ENCODE measurements around the gene NTM.
"Not testable (repeated sequence)": the region's sequence is repeated elsewhere in the genome, so short reads cannot be mapped to it uniquely, and the experiment has no call there.

The NTM gene

DNA sequence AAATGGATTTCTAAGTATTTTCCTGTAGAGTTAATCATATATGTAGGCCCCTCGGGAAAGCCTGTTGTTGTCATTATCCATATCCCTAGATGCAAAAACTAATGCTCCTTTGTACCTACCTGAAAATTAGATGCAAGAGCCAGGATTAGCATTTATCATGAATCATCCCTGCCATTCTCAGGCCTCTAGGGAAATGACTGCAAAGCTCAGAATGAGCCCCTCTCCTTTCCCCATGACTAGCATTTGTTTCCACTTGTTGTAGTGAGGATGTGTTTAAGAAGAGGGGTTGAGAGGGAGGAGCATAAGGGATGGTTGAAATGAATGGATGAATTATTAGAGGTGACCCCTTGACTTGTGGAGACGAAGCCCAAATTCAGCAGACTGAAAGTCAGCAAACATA is 537.9 kb downstream of the NTM start:
- no peak for DNase-seq

DNA sequence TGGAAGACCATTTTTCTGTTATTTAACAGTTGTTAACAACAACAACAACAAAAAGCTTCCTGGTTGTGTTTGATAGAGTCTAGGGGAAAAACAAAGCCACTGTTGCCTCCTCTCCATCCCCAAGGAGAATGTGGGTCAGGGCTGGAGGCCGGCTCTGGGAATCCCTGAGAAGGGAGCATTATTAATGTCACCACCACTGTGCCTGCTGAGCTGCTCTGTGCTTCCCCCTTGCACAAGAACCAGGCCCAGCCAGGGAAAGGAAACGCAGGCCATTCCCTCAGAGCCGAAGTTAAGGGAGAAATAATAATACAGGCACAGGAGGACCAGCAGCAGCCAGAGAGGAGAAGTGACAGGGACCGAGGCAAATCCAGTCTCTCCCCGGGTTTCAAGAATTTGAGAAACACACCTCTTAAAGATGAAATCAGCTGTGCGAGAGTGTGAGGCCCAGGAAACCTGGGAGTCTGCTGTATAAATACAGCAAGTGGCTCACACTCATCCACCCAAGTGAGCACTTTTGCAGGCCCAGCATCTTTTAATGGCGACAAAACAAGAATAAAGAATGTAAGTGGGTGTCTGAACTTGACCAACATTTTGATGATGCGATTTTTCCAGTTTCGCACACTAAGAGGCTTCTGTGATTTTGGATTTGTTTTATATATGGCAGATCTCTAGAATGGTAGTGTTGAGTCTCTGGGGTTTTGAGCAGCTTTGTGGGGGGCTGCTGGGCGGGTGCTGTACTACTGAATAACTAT is 539.2 kb downstream of the NTM start:
- DNase-seq, result no peak

DNA sequence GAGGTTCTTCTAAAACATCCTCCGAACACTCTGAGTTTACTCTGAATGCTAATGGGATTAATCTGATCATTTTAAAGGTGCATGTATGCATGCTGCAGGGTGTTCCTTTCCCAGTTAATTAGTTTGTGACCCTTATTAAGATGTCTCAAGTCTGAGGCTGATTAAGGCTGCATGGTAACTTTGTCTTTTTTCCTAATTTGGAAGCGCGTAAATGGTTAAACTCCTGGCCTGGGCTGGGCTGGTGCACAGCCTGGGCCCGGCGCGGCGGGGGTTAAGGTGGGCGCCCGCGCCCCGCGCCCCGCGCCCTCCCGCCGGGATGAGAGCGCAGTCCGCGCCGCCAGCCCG is 539.7 kb downstream of the NTM start:
- DNase-seq, result no peak

DNA sequence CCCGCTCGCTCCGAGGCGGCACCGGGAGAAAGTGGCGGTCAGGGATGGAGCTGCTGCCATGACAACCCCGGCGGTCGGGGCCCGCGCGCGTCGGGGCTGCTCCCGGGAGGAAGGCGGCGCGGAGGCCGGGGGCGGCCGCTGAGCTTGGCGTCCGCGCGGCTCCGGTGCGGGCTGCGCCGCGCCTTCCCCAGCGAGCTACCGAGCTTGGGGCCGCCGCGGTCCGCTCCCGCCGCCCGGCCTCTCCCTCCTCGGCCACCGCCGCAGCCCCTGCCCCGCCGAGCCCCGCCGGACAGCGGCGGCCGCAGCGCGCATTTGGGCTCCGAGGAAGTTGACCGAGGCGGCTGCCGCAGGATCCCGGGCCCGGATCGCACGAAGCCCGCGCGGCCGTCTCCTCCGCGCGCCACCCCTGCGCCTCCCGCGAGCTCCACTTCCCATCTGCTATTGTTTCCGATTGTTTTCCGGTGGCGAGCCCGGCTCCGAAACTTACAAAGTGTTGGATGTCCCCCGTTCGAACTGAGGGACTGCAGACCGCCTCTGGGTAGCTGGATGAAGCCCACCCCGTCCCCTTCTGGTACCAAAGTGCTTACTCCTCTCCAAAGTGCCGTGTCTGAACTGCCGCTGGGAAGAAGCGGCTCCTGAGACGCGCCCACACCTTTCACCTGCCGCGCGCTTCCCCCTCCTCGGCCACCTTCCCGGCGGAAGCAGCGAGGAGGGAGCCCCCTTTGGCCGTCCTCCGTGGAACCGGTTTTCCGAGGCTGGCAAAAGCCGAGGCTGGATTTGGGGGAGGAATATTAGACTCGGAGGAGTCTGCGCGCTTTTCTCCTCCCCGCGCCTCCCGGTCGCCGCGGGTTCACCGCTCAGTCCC is 540.3 kb downstream of the NTM start:
- no peak for DNase-seq

DNA sequence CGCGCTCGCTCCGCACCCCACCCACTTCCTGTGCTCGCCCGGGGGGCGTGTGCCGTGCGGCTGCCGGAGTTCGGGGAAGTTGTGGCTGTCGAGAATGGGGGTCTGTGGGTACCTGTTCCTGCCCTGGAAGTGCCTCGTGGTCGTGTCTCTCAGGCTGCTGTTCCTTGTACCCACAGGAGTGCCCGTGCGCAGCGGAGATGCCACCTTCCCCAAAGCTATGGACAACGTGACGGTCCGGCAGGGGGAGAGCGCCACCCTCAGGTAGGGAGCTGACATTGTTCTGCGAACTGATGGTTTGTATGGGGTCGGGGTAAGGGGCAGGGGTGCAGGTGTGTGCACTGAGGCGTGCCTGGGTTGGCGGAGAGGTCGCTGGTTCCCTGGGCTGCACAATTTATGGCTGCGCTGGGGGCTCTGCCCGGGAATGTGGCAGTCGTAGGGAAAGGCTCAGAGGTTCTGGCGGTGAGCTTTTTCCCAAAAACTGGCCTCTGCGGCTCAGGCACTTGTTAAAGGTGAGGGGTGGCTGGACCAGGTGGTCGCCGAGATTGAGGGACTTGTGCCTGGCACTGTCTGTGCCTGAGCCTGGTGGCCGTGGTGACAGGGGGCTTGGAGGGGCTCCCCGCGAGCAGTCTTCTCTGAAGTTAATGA is 541.1 kb downstream of the NTM start:
- not testable (repeated sequence) for DNase-seq

DNA sequence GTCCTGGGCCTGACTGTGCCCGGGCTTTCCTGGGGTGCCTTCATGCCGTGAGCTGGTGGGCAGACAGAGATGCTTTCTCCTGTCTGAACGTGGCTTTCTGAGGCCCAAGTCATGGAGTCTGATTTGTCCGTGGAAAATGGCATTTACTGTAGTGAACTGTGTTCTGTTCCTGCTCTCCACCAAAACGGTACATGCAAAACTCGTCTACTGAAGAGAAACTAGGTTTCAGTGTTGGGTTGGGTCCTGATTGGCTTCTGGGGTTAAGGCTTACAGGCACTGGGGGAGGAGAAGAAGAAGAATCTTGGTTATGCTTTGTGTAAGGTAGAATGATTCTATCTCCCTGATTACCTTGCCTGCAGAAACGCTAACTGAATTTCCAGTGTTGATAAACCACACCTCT is 541.7 kb downstream of the NTM start:
- DNase-seq, result no peak

DNA sequence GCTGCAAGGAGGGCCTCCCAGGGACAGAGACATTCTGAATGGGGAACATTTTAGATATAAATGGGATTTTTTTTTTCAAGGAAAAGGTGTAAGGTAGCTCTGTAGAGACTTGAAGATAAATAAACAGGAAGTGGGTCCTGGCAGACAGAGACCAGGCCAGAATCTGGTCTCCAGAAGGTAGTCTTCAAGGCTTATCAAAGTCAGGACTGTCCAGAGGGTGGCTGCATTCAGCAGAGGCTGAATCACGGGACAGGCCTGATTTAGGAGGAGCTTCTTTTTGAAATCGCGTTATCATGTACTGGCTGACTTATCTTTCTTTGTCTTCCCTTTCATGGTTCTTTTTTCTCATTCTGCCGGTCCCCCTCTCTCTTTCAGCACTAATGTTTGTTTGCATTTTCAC is 542.9 kb downstream of the NTM start:
- DNase-seq, result no peak

DNA sequence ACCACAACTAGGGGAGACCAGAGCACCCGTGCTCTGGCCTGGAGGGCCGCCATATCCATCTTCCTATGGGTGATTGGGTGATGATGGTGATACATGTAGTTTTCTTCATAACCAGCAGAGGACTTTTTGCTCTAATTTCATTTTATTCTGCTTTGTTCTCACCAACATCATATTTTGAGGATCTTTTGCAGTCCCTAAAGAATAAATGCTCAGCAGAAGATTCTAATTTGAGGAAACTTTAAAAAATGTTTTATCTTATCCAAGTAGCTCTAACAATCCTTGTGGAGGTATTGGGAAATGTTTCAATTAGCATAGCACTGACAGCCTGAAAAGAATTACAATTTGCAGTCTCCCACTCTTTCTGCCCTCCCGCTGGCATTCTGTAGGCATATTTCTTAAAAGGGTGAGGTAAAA is 544.0 kb downstream of the NTM start:
- no peak for DNase-seq

DNA sequence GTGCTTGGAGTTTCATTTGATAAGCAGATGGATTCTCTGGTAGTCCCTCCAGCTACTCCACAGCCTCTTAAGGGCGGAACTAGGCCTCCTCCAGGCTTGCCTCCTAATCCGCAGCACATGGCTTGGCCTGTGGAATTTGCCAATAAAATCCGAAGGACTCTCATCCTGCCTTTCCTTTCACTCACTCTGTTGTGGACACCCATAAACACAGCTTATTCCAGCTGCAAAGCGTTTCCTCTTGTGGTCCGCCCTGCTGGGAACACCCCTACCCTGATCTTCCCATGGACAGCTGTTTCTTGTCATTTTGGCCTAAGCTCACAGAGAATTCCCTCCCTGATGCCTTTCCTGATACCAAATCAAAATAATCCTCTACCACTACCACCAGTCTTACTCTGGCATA is 546.2 kb downstream of the NTM start:
- no peak for DNase-seq

DNA sequence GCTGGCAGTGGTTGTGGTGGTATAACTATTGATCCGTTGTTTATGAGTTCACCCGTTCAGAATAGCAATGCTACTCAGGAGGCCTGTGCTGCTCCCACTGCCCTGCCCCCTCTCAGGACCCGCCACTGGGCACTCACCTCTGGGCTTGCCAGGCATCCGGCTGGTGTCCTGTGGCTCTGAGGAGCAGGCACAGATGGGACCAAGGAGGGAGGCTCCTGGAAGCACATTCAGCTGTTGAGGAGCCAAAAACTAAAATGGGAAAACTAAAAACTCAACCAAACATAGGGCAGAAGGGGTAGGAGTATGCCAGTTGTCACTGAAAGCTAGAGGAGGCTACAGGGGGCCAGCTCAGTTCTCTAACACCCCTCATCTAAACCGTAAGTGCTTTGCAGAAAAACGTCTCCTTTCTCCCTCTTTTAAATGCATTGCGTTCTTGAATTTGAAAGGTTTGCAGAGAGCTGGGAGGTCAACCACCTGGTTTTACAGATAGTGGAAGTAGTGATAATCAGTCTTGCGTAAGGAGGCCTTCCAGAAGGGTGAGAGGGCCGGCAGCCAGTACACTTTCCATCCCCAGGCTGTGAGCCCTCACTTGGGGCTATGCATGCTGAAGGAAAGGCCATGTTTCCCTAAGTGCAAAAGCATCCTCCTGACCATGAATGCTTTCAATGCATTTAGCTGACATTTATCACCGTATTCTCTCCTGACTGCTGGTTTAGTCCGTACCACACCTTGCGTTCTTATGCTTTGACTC is 547.4 kb downstream of the NTM start:
- no peak for DNase-seq

DNA sequence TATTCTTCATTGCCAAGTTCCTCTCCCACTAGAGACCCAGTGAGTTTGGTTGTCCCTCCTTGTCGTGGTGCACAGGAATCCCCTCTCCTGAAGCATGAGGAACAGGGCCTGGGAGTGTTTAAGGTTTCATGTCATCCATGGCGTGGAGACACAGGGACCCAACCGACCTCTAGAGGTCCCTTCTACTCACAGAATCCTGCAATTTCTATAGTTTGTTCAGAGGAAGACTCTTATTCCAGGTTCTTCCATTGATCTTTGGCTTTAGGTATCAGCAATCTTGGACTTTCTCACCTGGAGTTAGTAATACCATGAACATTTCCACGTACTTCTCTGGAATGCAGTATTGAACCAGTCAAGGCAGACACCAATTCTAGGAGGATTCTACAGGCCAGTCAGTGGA is 548.2 kb downstream of the NTM start:
- DNase-seq, result no peak

DNA sequence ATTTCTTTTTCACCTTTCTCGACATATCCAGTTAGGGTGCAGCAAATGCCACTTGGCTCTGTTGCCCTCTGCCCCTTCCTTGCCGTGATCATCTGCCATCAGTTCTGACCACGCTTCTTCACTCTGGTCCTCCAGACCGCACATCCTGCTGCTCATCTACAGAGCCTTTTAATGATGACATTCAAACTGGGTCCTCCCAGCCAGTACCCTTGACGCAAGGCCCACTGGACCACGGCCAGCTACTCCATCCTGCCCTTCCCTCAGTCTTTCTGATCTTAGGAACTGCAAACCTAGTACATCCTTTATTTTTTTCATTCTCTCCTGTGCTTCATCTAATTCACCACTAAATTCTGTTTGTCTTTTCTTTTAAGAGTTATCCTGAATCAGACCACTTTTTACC is 551.8 kb downstream of the NTM start:
- no peak for DNase-seq

DNA sequence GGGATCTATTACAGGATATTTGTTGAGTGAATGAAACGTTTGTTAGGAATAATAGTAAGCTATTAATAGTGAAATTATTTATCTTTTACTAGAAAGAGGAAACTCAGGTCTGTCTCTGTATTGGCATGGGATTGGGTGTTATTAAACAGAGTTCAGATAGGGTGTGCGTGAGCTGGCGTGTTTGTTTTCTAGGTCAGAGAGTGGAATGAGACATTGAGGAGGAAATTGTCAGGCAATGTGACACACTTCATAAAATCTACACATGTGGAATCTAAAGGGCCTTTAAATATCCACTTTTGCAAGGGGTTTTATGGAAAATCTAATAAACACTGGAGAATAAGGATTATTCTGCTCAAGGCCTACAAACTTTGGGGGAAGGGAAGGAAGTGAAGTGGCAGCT is 552.9 kb downstream of the NTM start:
- DNase-seq, result no peak

DNA sequence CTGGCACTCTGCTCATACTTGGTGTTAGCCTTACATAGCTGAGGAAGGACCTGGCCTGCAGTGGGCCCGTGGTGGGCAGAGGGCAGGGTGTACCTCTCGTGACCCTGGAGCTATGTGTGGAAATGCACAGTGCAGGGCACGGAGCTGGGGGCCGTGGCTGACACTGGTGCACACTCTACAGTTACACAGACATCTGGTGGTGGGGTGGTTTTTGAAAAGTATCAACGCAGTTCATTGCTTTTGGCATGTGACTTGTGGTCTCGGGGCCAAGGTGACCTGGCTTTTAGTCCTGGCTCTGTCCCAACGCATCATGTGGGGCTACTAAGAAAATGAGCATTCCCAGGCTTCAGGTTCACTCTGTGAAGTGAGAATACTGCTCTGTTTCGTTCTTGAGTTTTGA is 553.6 kb downstream of the NTM start:
- no peak for DNase-seq

DNA sequence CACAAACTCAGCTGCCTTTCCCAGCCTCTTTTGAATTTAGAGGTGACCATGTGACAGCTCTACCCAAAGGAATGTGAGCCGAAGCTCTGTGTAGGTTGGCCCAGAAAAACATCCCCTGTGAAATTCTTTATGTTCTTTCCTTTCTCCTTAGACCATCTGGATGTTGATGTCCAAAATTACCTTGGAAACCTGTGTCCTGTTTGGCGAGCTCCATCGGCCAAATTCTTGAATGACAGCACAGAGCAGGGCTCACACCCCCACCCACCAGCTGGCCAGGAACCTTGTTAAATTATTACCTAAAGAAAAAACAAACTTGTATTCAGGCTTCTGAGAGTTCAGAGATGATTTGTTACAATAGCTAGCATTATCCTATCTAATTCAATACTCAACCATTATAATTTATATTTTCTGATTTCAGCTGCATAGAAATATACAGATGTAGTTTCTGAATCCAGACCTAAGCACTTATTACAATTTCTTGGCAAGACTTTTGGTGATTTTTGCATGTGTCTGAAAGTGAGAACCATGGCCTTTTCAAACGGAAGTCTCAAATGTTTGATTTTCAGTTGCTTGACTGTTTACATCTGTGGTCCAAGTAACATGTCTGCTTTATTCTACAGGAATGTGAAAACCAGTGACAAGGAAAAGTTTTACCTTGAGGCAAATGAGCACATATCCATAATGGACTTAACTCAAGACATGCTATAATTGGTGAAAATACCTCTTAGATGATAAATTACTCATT is 554.2 kb downstream of the NTM start:
- DNase-seq, result no peak

DNA sequence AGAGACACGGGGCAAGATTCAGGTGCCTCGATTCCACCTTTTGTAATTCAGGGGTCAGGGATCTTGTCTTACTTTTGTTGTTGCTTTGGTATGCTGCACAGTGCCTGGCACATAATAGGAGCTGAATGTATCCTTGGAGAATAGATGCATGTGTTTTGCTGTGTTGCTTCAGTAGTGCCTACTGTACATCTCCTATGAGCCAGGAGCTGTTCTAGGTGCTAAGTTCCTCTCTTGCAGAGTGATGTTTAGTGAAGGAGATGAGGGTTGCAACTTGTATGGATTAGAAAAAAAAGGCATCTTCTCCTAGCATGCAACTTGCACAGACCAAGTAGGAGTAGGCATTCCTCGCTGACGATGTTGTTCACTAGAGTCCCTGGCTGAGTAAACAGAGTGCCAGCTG is 555.4 kb downstream of the NTM start:
- DNase-seq, result no peak

DNA sequence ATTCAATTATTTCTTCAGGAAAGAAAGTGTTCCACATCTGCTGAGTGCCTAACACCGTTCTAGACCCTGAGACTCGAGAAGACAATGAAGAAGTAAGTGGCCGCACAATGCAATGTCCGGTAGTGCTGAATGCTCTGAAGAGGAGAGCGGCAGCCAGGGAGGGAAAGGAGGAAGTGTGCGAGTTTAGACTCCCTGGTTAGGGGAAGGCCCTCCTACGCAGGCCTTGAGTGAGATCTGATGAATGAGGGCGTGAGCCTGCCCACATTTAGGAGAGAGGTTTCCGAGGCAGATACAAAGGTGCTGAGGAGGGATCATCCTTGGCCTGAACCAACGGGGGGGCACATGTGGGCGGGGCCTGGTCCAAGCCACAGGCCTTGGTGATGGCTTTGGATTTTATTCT is 558.6 kb downstream of the NTM start:
- no peak for DNase-seq

DNA sequence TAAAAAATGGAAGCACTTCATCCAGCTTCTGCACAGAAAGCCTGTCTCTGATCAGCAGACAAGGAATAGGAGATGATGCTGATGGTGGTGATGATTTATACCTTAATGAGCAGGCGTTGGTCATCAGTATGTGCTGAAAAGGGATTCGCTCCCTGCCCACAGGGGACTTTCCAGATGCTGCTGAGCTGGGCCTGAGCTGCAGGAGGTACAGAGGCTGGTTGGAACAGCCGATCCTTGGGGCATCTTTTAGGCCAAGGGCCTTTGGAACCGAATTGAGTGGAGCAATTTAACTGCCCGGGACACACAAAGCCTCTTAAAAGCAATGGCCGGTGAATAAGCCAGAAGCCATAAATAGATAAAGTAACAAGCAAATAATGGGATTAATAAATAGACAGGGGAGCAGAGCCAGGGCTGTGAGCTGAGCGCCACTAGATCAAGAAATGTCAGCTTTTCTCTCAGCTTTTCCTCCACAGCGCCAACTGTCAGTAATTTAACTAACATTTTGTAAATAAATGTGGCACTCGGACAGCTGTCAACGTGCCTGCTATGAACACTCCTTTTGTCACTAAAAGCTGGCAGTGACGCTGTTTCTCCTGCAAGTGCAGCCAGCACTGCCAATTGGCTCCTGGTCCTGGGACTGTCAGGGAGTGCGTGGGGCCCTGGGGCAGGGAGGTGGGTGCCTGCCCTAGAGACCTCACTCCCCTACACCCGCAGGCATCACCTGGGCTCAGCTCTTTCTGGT is 562.3 kb downstream of the NTM start:
- DNase-seq, result no peak

DNA sequence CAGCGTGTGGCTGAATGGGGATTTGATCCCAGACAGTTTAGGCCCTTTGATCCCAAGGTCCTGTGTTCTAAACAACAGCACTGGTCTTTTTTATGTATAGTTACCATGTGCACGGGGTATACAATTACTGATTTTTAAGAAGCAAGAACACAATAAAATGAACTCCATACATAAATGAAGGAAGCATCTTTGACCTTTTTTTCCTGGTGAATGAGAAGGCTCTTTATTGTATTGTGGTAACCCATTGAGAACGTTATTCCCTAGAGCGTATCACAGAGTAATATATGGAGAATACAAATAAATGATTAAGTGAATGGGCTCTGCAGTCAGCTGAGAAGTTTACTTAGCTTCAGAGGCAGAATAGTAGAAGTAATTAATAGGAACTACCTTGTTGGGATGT is 563.6 kb downstream of the NTM start:
- no peak for DNase-seq

DNA sequence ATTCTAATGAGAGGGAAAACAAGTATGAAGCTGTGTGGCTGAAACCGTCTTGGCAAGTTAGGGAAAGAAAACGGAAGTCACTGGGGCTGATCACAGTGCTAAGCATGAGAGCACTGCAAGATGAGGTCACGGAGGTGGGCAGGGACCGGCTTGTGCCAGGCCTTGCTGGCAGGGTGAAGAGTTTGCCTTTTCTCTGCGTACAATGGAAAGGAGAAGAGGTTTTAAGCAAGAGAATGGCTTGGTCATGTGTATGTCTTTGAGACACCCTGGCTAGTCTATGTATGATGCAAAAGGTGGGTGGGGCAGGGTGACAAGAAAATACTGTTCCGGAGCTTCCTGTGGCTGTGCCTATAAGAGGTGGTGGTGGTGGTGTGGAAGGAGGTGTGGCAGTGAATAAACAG is 567.9 kb downstream of the NTM start:
- DNase-seq, result no peak

DNA sequence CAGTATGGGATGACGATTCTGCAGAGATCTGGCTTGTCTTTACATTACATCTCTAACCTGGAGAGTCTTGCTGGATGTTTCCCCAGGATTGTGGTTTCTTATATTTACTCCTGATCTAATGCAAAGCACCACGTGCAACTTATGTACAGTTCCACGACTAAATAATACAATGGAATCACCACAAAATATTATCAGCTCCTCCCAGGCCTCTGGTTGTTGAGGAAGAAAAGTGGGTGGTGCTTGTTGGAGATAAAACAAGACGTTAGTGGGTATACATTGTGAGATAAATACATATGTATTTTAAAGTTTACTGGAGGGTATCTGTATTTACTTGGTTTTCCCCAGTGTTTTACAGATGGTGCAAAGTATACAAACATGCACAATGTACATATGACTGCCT is 569.7 kb downstream of the NTM start:
- DNase-seq, result no peak

DNA sequence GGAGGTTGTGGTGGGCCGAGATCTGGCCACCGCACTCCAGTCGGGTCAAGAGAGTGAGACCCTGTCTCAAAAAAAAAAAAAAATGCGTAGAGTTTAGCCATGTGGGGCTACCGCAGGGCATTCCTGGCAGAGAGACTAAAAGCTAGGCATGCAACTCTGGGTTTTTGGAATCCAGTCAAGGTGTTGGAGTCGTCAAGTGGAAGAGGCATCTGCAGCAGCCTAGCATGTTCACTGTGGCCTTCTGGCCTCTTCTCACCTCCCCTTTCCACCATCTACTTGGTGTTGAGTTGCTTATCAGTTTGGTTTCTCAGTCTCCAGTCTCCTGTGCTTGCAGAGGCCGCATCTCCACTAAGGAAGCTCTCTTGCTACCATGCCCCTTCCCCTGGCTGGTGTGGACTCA is 572.5 kb downstream of the NTM start:
- DNase-seq, result no peak
